ENCODE results near the gene IGSF21. TPM values are rescaled to one million over a fixed set of nuclear protein-coding genes. Genes with fewer than 3 reads are reported as not detected.
"Not testable (repeated sequence)": the region's sequence is repeated elsewhere in the genome, so short reads cannot be mapped to it uniquely, and the experiment has no call there.

Gene IGSF21
- total RNA-seq, 4 donors from 2014 or later, result 1.2 to 19.1 (median 1.9) TPM; not detected in 1

DNA sequence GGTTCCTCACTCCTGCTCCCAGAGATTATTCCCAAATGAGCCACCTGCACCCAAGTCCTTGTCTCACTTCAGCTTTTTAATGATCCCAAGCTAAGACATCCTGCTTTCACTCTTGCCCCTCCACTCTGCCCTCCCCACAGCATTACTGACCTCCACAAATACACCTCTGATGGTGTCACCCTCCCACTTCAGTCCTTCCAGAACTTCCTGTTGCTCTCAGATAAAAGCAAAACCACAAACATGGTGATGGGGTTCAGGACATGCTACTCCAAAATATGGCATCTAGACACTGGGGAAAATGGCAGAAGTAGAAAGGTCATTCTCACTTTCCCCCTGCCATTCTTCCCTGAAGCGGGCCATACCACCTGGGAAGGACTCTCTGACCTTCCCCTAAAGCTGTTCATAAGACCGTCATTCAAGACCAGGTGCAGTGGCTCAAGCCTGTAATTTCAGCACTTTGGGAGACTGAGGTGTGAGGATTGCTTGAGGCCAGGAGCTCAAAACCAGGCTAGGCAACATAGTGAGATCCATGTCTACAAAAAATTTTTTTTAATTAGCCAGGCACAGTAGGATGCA, 307.4 kb downstream of the IGSF21 start:
- intact Hi-C loops (cut with DNase I; ENCODE audit: low total_unique reads), result no loop called here

DNA sequence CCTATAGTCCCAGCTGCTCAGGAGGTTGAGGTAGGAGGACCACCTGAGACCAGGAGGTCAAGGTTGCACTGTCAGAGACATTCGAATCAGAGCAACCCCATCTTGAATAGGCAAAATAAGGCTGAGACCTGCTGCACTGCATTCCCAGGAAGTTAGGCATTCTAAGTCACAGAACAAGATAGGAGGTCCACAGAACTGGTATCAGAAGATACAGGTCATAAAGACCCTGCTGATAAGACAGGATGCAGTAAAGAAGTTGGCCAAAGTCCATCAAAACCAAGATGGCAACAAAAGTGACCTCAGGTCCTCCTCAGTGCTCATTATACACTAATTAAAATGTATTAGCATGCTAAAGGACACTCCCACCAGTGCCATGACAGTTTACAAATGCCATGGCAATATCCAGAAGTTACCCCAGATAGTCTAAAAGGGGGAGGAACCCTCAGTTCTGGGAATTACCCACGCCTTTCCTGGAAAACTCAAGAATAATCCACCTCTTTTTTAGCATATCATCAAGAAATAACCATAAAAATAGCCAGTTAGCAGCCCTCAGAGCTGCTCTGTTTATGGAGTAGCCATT, 307.9 kb downstream of the IGSF21 start:
- TF ChIP-seq POLR2A (IDR thresholded peaks at IDR 0.05), result no peak
- H3K27me3 ChIP-seq, result no peaks in the 10 kb centered on the region
- no peak overlapping the region for H3K4me3 ChIP-seq
- intact Hi-C loops (cut with DNase I; ENCODE audit: low total_unique reads), result no loop called here
- no peak overlapping the region for H3K27ac ChIP-seq
- no peaks in the 10 kb centered on the region for H3K9me3 ChIP-seq
- no peak for DNase-seq
- H3K4me1 ChIP-seq, result no peaks in the 10 kb centered on the region
- H3K36me3 ChIP-seq, result no peaks in the 10 kb centered on the region

More for the DNA sequence above, 307.4 kb downstream of the IGSF21 start:
- H3K9me3 ChIP-seq, result no peaks in the 10 kb centered on the region
- no peak overlapping the region for H3K27ac ChIP-seq
- H3K36me3 ChIP-seq, result no peaks in the 10 kb centered on the region
- no peak overlapping the region for H3K4me3 ChIP-seq
- no peaks in the 10 kb centered on the region for H3K4me1 ChIP-seq
- DNase-seq, result no peak
- TF ChIP-seq, protein P1, sequence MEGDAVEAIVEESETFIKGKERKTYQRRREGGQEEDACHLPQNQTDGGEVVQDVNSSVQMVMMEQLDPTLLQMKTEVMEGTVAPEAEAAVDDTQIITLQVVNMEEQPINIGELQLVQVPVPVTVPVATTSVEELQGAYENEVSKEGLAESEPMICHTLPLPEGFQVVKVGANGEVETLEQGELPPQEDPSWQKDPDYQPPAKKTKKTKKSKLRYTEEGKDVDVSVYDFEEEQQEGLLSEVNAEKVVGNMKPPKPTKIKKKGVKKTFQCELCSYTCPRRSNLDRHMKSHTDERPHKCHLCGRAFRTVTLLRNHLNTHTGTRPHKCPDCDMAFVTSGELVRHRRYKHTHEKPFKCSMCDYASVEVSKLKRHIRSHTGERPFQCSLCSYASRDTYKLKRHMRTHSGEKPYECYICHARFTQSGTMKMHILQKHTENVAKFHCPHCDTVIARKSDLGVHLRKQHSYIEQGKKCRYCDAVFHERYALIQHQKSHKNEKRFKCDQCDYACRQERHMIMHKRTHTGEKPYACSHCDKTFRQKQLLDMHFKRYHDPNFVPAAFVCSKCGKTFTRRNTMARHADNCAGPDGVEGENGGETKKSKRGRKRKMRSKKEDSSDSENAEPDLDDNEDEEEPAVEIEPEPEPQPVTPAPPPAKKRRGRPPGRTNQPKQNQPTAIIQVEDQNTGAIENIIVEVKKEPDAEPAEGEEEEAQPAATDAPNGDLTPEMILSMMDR (IDR thresholded peaks at IDR 0.05), result no peak
- TF ChIP-seq POLR2A (IDR thresholded peaks at IDR 0.05), result no peak
- no peaks in the 10 kb centered on the region for H3K27me3 ChIP-seq

DNA sequence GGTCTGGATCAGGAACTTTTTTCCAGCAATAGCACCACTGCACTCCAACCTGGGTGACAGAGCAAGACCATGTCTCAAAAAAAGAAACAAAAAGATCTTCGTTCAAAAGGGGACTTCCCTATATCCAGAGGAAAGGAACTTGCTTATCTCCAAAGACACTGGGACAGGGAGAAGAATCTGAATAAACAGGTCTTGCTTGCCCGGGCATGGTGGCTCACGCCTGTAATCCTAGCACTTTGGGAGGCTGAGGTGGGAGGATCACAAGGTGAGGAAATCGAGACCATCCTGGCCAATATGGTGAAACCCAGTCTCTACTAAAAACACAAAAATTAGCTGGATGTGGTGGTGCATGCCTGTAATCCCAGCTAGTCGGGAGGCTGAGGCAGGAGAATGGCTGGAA, 308.5 kb downstream of the IGSF21 start:
- H3K27ac ChIP-seq; H3K27me3 ChIP-seq; intact Hi-C loops (cut with DNase I; ENCODE audit: low total_unique reads); H3K36me3 ChIP-seq; H3K4me3 ChIP-seq; H3K4me1 ChIP-seq; DNase-seq; H3K9me3 ChIP-seq: not testable (repeated sequence)

DNA sequence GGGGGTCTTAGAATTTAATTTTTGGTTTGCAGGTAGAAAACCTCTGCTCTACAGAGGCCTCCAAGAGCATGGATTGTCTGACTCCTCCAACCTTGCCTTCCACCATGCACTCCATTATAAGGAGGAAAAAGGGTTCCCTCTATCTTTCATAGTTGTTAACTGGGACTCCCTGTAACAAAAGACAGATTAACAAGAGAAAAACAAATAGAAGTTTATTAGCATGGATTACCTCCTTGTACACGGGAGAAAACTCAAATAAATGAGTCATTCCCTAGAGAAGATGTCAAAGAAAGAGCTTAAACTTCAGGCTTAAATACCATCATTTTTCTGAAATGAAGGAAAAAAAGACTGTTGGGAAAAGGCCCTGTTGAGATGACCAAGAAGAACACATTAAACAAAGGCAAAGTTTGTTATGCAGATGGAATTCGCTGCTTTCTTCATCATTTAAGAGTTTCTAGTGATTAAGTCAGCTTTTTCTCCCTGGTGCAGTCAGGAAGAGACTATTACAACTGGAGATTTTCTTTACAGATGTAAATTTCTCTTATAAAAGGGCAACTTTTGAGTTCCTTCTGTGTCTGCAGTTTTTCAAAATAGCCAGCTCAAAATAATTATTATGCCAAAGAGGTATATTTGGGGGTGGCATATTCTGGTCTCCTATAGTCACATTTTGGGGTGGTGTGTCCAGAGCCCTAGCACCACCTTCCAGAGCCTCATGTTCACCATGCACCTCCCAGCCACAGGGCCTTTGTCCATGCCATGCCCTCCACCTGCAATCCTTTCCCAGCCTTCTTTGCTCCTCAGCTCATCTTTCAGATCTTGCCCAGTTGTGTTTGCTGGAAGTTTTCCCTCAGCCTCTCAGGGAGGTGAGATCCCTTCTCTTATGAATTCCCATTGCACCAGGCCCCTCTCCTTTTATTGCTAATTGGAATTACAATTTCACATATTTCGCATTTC, 310.0 kb downstream of the IGSF21 start:
- Histone ChIP-seq H3K4me1 (no peaks in the 10 kb centered on the region), H3K9me3 (no peaks in the 10 kb centered on the region), H3K27ac (no peak overlapping the region), H3K4me3 (no peak overlapping the region), H3K36me3 (no peaks in the 10 kb centered on the region), H3K27me3 (no peaks in the 10 kb centered on the region)
- intact Hi-C loops (cut with DNase I; ENCODE audit: low total_unique reads), result no loop called here
- DNase-seq, result no peak
- TF ChIP-seq, protein P1 (IDR thresholded peaks at IDR 0.05), result no peak
- no peak for TF ChIP-seq POLR2A (IDR thresholded peaks at IDR 0.05)

DNA sequence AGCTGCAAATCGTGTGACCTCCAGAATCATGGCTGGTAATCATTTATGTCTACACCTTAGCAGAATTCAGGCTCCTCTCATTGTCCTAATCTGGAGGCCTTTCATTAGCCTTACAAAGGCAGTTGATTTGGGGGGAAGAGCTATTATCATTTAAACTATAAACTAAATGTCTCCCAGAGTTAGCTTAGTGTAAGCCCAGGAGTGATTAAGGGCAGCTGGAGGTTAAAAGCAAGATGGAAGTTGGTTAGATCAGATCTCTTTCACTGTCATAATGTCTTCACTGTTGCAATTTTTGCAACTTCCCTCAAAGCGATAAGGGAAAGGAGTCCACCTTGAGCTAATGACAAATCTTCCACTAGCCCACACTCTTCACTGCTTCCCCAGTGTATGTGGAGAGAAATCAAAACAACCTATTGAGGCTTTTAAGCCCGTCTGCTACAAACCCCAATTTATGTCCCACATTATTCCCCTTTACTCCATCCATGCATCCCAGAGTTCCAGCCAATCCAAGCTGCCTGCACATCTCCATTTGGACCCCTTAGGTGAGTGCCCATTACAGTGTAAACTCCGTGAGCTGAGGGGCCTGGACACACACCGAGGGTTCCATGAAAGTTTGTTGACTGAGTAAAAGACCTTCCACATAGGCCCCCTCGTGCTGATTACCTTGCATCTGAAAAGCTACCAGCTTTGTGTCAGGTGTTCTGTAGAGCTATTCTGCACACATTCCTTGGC, 311.7 kb downstream of the IGSF21 start:
- Histone ChIP-seq H3K27me3 (no peaks in the 10 kb centered on the region), H3K9me3 (no peaks in the 10 kb centered on the region), H3K27ac (no peak overlapping the region), H3K36me3 (no peaks in the 10 kb centered on the region), H3K4me3 (no peak overlapping the region), H3K4me1 (no peaks in the 10 kb centered on the region)
- DNase-seq, result no peak
- TF ChIP-seq, protein P1 (IDR thresholded peaks at IDR 0.05), result no peak
- no peak for TF ChIP-seq POLR2A (IDR thresholded peaks at IDR 0.05)
- intact Hi-C loops (cut with DNase I; ENCODE audit: low total_unique reads), result no loop called here
